NB4 (cell line): ENCODE results near the gene PITHD1.
A peak's percentile ranks its signal among the peaks of the same experiment; 100 is the strongest.

Source experiments
- DNase-seq: peaks from one replicate; pipeline ENCODE4 v3.0.0; 2010; ENCODE audit warnings: low read depth
- H3K4me3 ChIP-seq: one replicate; pipeline ENCODE4 v1.5.1; 2011; ENCODE audit warnings: mild to moderate bottlenecking, low read depth, low read length, moderate library complexity
- MAX ChIP-seq: IDR thresholded peaks from 2 replicates; pipeline ENCODE4 v1.6.1; 2011; ENCODE audit warnings: low read depth, low read length
- MYC ChIP-seq: IDR thresholded peaks from 2 replicates; pipeline ENCODE4 v1.6.1; 2011; ENCODE audit warnings: low read depth, low read length
- POLR2A ChIP-seq: IDR thresholded peaks from 2 replicates; pipeline ENCODE4 v1.6.1; 2011; ENCODE audit warnings: mild to moderate bottlenecking; ENCODE audit not compliant: insufficient read length; ENCODE audit errors: extremely low read depth
- TF ChIP-seq, protein P1 (sequence below): IDR thresholded peaks from one replicate; pipeline ENCODE4 v1.5.1; 2012; ENCODE audit warnings: low read depth, low read length

Gene PITHD1

GRCh38 chr1:23751815-23752200, 26.4 kb upstream of the PITHD1 start:
- no peak for TF ChIP-seq MYC
- TF ChIP-seq, protein P1, sequence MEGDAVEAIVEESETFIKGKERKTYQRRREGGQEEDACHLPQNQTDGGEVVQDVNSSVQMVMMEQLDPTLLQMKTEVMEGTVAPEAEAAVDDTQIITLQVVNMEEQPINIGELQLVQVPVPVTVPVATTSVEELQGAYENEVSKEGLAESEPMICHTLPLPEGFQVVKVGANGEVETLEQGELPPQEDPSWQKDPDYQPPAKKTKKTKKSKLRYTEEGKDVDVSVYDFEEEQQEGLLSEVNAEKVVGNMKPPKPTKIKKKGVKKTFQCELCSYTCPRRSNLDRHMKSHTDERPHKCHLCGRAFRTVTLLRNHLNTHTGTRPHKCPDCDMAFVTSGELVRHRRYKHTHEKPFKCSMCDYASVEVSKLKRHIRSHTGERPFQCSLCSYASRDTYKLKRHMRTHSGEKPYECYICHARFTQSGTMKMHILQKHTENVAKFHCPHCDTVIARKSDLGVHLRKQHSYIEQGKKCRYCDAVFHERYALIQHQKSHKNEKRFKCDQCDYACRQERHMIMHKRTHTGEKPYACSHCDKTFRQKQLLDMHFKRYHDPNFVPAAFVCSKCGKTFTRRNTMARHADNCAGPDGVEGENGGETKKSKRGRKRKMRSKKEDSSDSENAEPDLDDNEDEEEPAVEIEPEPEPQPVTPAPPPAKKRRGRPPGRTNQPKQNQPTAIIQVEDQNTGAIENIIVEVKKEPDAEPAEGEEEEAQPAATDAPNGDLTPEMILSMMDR: no peak
- TF ChIP-seq POLR2A: no peak
- TF ChIP-seq MAX: no peak
- no peak overlapping the region for H3K4me3 ChIP-seq
- no peak for DNase-seq

DNA sequence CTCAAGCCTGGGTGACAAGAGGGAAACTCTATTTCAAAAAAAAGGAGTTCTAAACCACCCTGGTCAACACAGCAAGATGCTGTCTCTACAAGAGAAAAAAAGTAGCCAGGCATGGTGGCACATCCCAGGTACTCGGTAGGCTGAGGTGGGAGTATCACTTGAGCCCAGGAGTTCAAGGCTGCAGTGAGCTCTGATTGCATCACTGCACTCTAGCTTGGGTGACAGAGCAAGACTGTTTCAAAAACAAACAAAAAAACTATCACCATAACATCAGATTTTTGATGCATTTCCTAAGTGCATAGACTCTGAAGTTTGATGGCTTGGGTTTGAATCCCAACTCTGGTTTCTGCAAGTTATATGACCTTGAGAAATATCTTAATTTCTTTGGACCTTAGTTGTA, 25.3 kb upstream of the PITHD1 start:
- H3K4me3 ChIP-seq: no peak overlapping the region
- DNase-seq: no peak
- no peak for TF ChIP-seq POLR2A

DNA sequence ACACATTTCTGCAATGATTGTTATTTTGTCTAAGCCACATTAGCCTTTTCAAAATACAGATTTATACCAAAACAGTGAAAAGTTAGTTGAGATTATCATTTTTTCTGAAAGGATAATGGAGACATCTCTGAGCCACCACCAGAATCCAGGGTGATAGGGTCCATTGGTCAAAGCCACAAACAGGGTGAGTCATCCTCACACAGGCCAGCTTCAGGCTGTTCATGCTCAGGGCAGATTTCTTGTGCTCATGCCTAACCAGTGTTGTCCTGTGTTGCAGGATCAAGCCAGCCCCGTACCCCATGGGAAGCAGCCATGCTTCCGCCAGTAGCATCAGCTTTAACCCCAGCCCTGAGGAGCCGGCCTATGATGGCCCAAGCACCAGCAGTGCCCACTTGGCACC, 21.5 kb upstream of the PITHD1 start:
- H3K4me3 ChIP-seq: no peak overlapping the region
- DNase-seq: peak; percentile 28
- no peak for TF ChIP-seq POLR2A
- TF ChIP-seq, protein P1: no peak
- TF ChIP-seq MAX: no peak
- TF ChIP-seq MYC: no peak

DNA sequence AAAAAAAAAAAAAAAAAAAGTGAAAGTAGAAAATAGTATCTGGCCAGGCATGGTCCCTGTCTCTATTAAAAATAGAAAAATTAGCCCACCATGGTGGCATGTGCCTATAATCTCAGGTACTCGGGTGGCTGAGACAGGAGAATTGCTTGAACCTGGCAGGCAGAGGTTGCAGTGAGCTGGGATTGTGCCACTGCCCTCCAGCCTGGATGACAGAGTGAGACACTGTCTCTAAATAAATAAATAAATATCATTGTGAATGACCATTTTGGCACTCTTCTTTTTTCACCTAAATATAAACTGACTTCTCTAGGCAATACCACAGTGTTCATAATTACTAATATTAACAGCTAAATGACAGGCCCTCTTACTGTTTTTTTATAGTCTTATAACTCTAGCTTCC, 20.4 kb upstream of the PITHD1 start:
- no peak for DNase-seq
- H3K4me3 ChIP-seq: no peak overlapping the region
- no peak for TF ChIP-seq MAX
- no peak for TF ChIP-seq POLR2A

DNA sequence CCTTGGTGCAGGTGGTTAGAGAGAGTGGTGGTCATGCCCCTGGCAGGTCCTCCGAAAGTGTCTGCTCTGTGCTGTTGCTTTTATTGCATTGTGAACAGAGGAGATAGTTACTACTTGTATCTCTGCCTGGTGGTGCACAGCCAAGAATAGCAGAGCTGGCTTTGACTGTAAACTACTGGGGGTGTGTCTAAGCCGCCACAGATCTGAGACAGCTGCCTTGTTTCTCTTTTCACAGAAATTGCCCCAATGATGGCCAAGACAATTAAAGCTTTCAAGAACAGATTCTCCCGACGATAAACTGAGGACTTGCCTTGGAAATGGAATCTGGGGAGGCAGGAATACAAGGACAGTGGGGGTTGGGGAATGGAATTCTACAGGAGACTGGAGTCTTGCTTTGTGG, 18.9 kb upstream of the PITHD1 start:
- no peak overlapping the region for H3K4me3 ChIP-seq
- no peak for DNase-seq
- TF ChIP-seq MYC: no peak
- TF ChIP-seq, protein P1: no peak
- TF ChIP-seq MAX: no peak
- TF ChIP-seq POLR2A: no peak

DNA sequence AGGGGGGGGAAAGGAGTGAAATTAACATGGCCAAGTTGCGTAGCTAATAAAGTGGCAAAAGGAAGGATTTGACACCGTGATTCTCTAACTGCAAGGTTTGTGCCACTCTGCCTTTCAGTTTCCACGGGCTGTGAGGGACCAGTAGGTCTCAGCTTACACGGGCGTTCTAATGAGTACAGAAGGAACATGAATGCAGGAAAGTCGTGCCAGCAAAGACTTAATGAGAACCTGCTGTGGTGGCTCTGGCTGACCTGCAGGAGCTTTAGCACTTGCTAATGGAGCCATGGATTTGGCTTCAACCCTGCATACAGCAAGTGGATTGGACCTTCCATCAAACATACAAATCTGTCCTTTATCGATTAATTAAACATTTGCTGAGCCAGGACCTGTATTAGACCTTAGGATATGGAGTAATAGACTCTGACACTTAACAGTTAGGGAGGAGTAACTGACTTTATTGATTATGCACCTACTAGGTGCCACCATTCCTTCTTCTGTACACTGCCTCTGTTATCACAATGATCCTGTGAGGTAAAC, 15.1 kb upstream of the PITHD1 start:
- DNase-seq: no peak
- TF ChIP-seq, protein P1: no peak
- TF ChIP-seq MYC (no peak), MAX (no peak), POLR2A (no peak)
- H3K4me3 ChIP-seq: no peak overlapping the region

- H3K4me3 ChIP-seq: no peak overlapping the region
- TF ChIP-seq MYC (no peak), MAX (no peak), POLR2A (no peak)
- TF ChIP-seq, protein P1: no peak
- DNase-seq: no peak
Observed at GRCh38 chr1:23768733-23769132, 9.5 kb upstream of the PITHD1 start.
